Measurements from ENCODE around the gene HECTD2. TPM values are rescaled to one million over a fixed set of nuclear protein-coding genes. Genes with fewer than 3 reads are reported as not detected.

Gene HECTD2
- total and polyA plus RNA-seq, 2 of the 8 experiments (the other 6 are each of a cell fraction or from before 2014, with no cell fraction given): 5.7 to 11.9 TPM

GRCh38 chr10:91495402-91495801 is 85.3 kb downstream of the HECTD2 start:
- Histone ChIP-seq H3K4ac (replicated peaks; ENCODE audit: insufficient read length, low read depth, low read length) (no peak overlapping the region), H3K79me1 (ENCODE audit: low read depth, low read length) (no peaks in the 10 kb centered on the region), H4K91ac (replicated peaks; ENCODE audit: insufficient read length, low read length) (no peak overlapping the region), H3K18ac (ENCODE audit: extremely low read depth, low read length) (no peak overlapping the region), H3K9ac (replicated peaks in 1 of 4; ENCODE audit: extremely low read depth in 1 of 4, low read depth in 3 of 4, low read length in 3 of 4) (no peak overlapping the region), H2BK5ac (ENCODE audit: low read depth, low read length) (no peak overlapping the region), H4K8ac (ENCODE audit: extremely low read depth, insufficient read depth, low read length) (no peak overlapping the region), H2BK12ac (ENCODE audit: low read depth, low read length) (no peak overlapping the region), H3K4me3 (ENCODE audit: extremely low read depth in 1 of 4, insufficient read depth in 2 of 4, low read depth in 3 of 4, low read length in 4 of 4) (no peak overlapping the region), H2AK5ac (ENCODE audit: low read depth, low read length) (no peak overlapping the region), H3K4me2 (ENCODE audit: insufficient read depth in 1 of 2, low read depth in 2 of 2, low read length in 2 of 2) (no peak overlapping the region), H4K5ac (ENCODE audit: insufficient read length, low read depth, low read length) (no peak overlapping the region), H3K36me3 (ENCODE audit: control insufficient read depth in 2 of 4, insufficient read depth in 4 of 4, low read length in 3 of 4) (no peaks in the 10 kb centered on the region), H3K27me3 (replicated peaks in 1 of 4; ENCODE audit: control insufficient read depth in 3 of 4, extremely low read depth in 1 of 4, insufficient read depth in 3 of 4, low read length in 3 of 4) (no peaks in the 10 kb centered on the region), H3K56ac (replicated peaks; ENCODE audit: insufficient read length, low read depth, low read length) (no peak overlapping the region), H3K23ac (ENCODE audit: insufficient read length) (no peak overlapping the region), H3K23me2 (ENCODE audit: low read depth, low read length) (no peaks in the 10 kb centered on the region), H2AFZ (ENCODE audit: low read length) (no peak overlapping the region), H3K9me3 (ENCODE audit: insufficient read depth in 2 of 2, low read depth in 1 of 2, low read length in 1 of 2) (no peaks in the 10 kb centered on the region), H3K79me2 (ENCODE audit: control insufficient read depth in 1 of 2, insufficient read depth in 2 of 2, low read length in 2 of 2) (no peaks in the 10 kb centered on the region), H3K14ac (ENCODE audit: insufficient read length) (no peak overlapping the region), H3K27ac (ENCODE audit: low read depth, low read length) (no peak overlapping the region), H3K4me1 (replicated peaks in 1 of 4; ENCODE audit: control insufficient read depth in 3 of 4, insufficient read depth in 4 of 4, low read length in 3 of 4) (no peaks in the 10 kb centered on the region), H2BK120ac (replicated peaks; ENCODE audit: low read depth, low read length) (no peak overlapping the region), H2BK15ac (ENCODE audit: low read length) (no peak overlapping the region), H2BK20ac (ENCODE audit: low read length) (no peak overlapping the region), H4K20me1 (replicated peaks in 1 of 2; ENCODE audit: control insufficient read depth in 1 of 2, insufficient read depth in 2 of 2, low read length in 2 of 2) (no peaks in the 10 kb centered on the region)
- POLR2A ChIA-PET (ENCODE audit: partially characterized antibody): no interaction called here
- TF ChIP-seq SP4 (IDR thresholded peaks at IDR 0.05; ENCODE audit: low read length) (no peak), ASH2L (IDR thresholded peaks at IDR 0.05; ENCODE audit: low read length) (no peak), EP300 (IDR thresholded peaks at IDR 0.05; ENCODE audit: borderline replicate concordance in 1 of 2, low read depth in 2 of 2, low read length in 2 of 2) (no peak), SIN3A (conservative IDR thresholded peaks at IDR 0.05 in 1 of 2, IDR thresholded peaks at IDR 0.05 in 1 of 2; ENCODE audit: low read depth in 1 of 2, low read length in 2 of 2) (no peak), GABPA (IDR thresholded peaks at IDR 0.05; ENCODE audit: borderline replicate concordance, insufficient read depth, low read length) (no peak), KDM4A (IDR thresholded peaks at IDR 0.05; ENCODE audit: low read depth, low read length, severe bottlenecking) (no peak), FOSL1 (IDR thresholded peaks at IDR 0.05; ENCODE audit: insufficient read depth, low read depth, low read length) (no peak), TAF1 (IDR thresholded peaks at IDR 0.05; ENCODE audit: low read depth, low read length) (no peak), TBP (IDR thresholded peaks at IDR 0.05; ENCODE audit: low read depth, low read length) (no peak), CHD2 (IDR thresholded peaks at IDR 0.05; ENCODE audit: low read length) (no peak), POLR2A (IDR thresholded peaks at IDR 0.05; ENCODE audit: control extremely low read depth in 1 of 2, low read depth in 2 of 2, low read length in 2 of 2) (no peak), KDM5A (IDR thresholded peaks at IDR 0.05; ENCODE audit: low read length) (no peak), POLR2AphosphoS5 (IDR thresholded peaks at IDR 0.05; ENCODE audit: low read depth, low read length) (no peak), SRF (IDR thresholded peaks at IDR 0.05; ENCODE audit: low read depth, low read length) (no peak), HDAC6 (IDR thresholded peaks at IDR 0.05; ENCODE audit: low read depth, low read length) (no peak), RXRA (IDR thresholded peaks at IDR 0.05; ENCODE audit: insufficient read depth, low read depth, low read length) (no peak)
- DNase-seq (ENCODE audit: low read depth in 1 of 2, low spot score in 2 of 2) (no peak), FAIRE-seq (no peak)
- CTCF ChIA-PET (ENCODE audit: partially characterized antibody): interaction anchor here (0.8 to 6.1 kb wide), 5 partner anchors 42 to 241 kb away, joined by 3 to 51 read pairs (median 5); partner anchors contain the start of gene PPP1R3C

All from H1 (cell line).